WTC11 (cell line): ENCODE results near the gene FBXL2. TPM values are rescaled to one million over a fixed set of nuclear protein-coding genes. Genes with fewer than 3 reads are reported as not detected.

Experiments used
- ATAC-seq: fragments of 200-7000 bp; cut with Tn5 transposase; 2 replicates; pipeline ENCODE4 v1.10.0; 2021; ENCODE audit warnings: mild to moderate bottlenecking, moderate library complexity
- CTCF ChIA-PET: fragments of 300-600 bp; sonication (Branson Sonifier 250); formaldehyde crosslinking; loops from one replicate; lab custom pipeline; 2021; ENCODE audit warnings: antibody characterized with exemption; lab: Charles Lee
- POLR2A ChIA-PET: fragments of 350-600 bp; sonication (Branson Sonifier 250); formaldehyde crosslinking; loops from one replicate; lab custom pipeline; 2021; ENCODE audit warnings: antibody characterized with exemption; lab: Charles Lee
- DNase-seq: peaks from one replicate; pipeline ENCODE4 v3.0.0; 2021; ENCODE audit warnings: low spot score
- H3K27ac Mint-ChIP-seq: 2 replicates; pipeline ENCODE4 v1.8.0; 2021; ENCODE audit warnings: mixed read lengths
- H3K27me3 Mint-ChIP-seq: 2 replicates; pipeline ENCODE4 v1.8.0; 2021; ENCODE audit warnings: low read depth, mild to moderate bottlenecking, moderate library complexity, mixed read lengths
- H3K36me3 Mint-ChIP-seq: 2 replicates; pipeline ENCODE4 v1.8.0; 2021; ENCODE audit warnings: mixed read lengths
- H3K4me1 Mint-ChIP-seq: 2 replicates; pipeline ENCODE4 v1.8.0; 2022; ENCODE audit warnings: mixed read lengths
- H3K4me3 Mint-ChIP-seq: 2 replicates; pipeline ENCODE4 v1.8.0; 2021; ENCODE audit warnings: mild to moderate bottlenecking, moderate library complexity, mixed read lengths
- H3K9me3 Mint-ChIP-seq: 2 replicates; pipeline ENCODE4 v1.8.0; 2021; ENCODE audit warnings: mixed read lengths
- ATF1 ChIP-seq: sonication (generic); formaldehyde crosslinking; IDR thresholded peaks from 2 replicates; pipeline ENCODE4 v1.8.1; 2023; ENCODE audit warnings: mild to moderate bottlenecking, moderate library complexity, missing genetic modification reagents
- CREB1 ChIP-seq: sonication (generic); formaldehyde crosslinking; IDR thresholded peaks from 2 replicates; pipeline ENCODE4 v1.8.0; 2023; ENCODE audit warnings: mild to moderate bottlenecking, missing genetic modification reagents
- CREM ChIP-seq: sonication (generic); formaldehyde crosslinking; IDR thresholded peaks from 2 replicates; pipeline ENCODE4 v1.8.1; 2022; ENCODE audit warnings: mild to moderate bottlenecking, missing genetic modification reagents, moderate library complexity
- EMX1 ChIP-seq: fragments of 250-450 bp; sonication (Bioruptor Pico); IDR thresholded peaks from 2 replicates; pipeline ENCODE4 v1.8.0; 2021; ENCODE audit warnings: mild to moderate bottlenecking
- FOXK1 ChIP-seq: sonication (generic); formaldehyde crosslinking; IDR thresholded peaks from 2 replicates; pipeline ENCODE4 v1.8.0; 2022; ENCODE audit warnings: mild to moderate bottlenecking, moderate library complexity, missing genetic modification reagents
- FOXP1 ChIP-seq: sonication (generic); formaldehyde crosslinking; IDR thresholded peaks from 2 replicates; pipeline ENCODE4 v1.8.0; 2022; ENCODE audit warnings: missing genetic modification reagents, mild to moderate bottlenecking, moderate library complexity, borderline replicate concordance
- JUN ChIP-seq: sonication (generic); formaldehyde crosslinking; IDR thresholded peaks from 2 replicates; pipeline ENCODE4 v1.8.0; 2023; ENCODE audit warnings: mild to moderate bottlenecking, missing genetic modification reagents
- NFE2L1 ChIP-seq: sonication (generic); formaldehyde crosslinking; IDR thresholded peaks from 2 replicates; pipeline ENCODE4 v1.8.1; 2023; ENCODE audit warnings: missing genetic modification reagents
- NFYB ChIP-seq: sonication (generic); formaldehyde crosslinking; conservative IDR thresholded peaks from 2 replicates; pipeline ENCODE4 v1.8.0; 2022; ENCODE audit warnings: low read depth, missing genetic modification reagents
- NR3C1 ChIP-seq: sonication (generic); formaldehyde crosslinking; conservative IDR thresholded peaks from 2 replicates; pipeline ENCODE4 v1.8.1; 2023; ENCODE audit warnings: low read depth, mild to moderate bottlenecking, missing genetic modification reagents
- OVOL2 ChIP-seq: fragments of 250-450 bp; sonication (Bioruptor Pico); IDR thresholded peaks from 2 replicates; pipeline ENCODE4 v1.9.0; 2021; ENCODE audit warnings: mild to moderate bottlenecking, borderline replicate concordance
- PRRX2 ChIP-seq: fragments of 250-450 bp; sonication (Bioruptor Pico); IDR thresholded peaks from 2 replicates; pipeline ENCODE4 v1.8.0; 2021; ENCODE audit warnings: mild to moderate bottlenecking
- SMAD3 ChIP-seq: sonication (generic); formaldehyde crosslinking; IDR thresholded peaks from 2 replicates; pipeline ENCODE4 v1.8.0; 2022; ENCODE audit warnings: missing genetic modification reagents, mild to moderate bottlenecking, borderline replicate concordance
- SOX15 ChIP-seq: fragments of 250-450 bp; sonication (Bioruptor Pico); IDR thresholded peaks from 2 replicates; pipeline ENCODE4 v1.9.0; 2021; ENCODE audit warnings: mild to moderate bottlenecking
- SP1 ChIP-seq: sonication (generic); formaldehyde crosslinking; conservative IDR thresholded peaks from 2 replicates; pipeline ENCODE4 v1.8.1; 2022; ENCODE audit warnings: missing genetic modification reagents
- TCF7 ChIP-seq: sonication (generic); formaldehyde crosslinking; IDR thresholded peaks from 2 replicates; pipeline ENCODE4 v1.8.0; 2022; ENCODE audit warnings: mild to moderate bottlenecking, low read depth, missing genetic modification reagents, moderate library complexity
- ZNF121 ChIP-seq: sonication (generic); formaldehyde crosslinking; IDR thresholded peaks from 2 replicates; pipeline ENCODE4 v1.8.0; 2023; ENCODE audit warnings: missing genetic modification reagents
- ZNF263 ChIP-seq: sonication (generic); formaldehyde crosslinking; IDR thresholded peaks from 2 replicates; pipeline ENCODE4 v1.8.1; 2022; ENCODE audit warnings: low read depth, mild to moderate bottlenecking, moderate library complexity, missing genetic modification reagents
- ZNF671 ChIP-seq: fragments of 250-450 bp; sonication (Bioruptor Pico); IDR thresholded peaks from 2 replicates; pipeline ENCODE4 v1.8.0; 2021; ENCODE audit warnings: mild to moderate bottlenecking
- total RNA-seq: library from RNA; stranded (reverse); gene quantifications from 3 replicates; pipeline ENCODE4 v1.2.3, GENCODE V29; 2021
- TF ChIP-seq, protein P1 (sequence below): sonication (generic); formaldehyde crosslinking; IDR thresholded peaks from 2 replicates; pipeline ENCODE4 v1.8.0; 2022; ENCODE audit warnings: mild to moderate bottlenecking, missing genetic modification reagents
- TF ChIP-seq, protein P2 (sequence below): sonication (generic); formaldehyde crosslinking; IDR thresholded peaks from 2 replicates; pipeline ENCODE4 v1.8.0; 2022; ENCODE audit warnings: mild to moderate bottlenecking, missing genetic modification reagents
- TF ChIP-seq, protein P3 (sequence below): sonication (generic); formaldehyde crosslinking; IDR thresholded peaks from 2 replicates; pipeline ENCODE4 v1.8.1; 2022; ENCODE audit warnings: mild to moderate bottlenecking, missing genetic modification reagents, moderate library complexity, borderline replicate concordance
- TF ChIP-seq, protein P4 (sequence below): sonication (generic); formaldehyde crosslinking; IDR thresholded peaks from 2 replicates; pipeline ENCODE4 v1.8.0; 2022; ENCODE audit warnings: mild to moderate bottlenecking, missing genetic modification reagents
- TF ChIP-seq, protein P5 (sequence below): sonication (generic); formaldehyde crosslinking; IDR thresholded peaks from 2 replicates; pipeline ENCODE4 v1.8.0; 2023; ENCODE audit warnings: missing genetic modification reagents
- TF ChIP-seq, protein P6 (sequence below): fragments of 250-450 bp; sonication (Bioruptor Pico); IDR thresholded peaks from 2 replicates; pipeline ENCODE4 v1.9.0; 2021; ENCODE audit warnings: mild to moderate bottlenecking
- TF ChIP-seq, protein P7 (sequence below): fragments of 250-450 bp; sonication (Bioruptor Pico); IDR thresholded peaks from 2 replicates; pipeline ENCODE4 v1.8.0; 2021; ENCODE audit warnings: mild to moderate bottlenecking

Gene FBXL2
- total RNA-seq, 1 experiment from 2014 or later = 2.9 TPM

DNA sequence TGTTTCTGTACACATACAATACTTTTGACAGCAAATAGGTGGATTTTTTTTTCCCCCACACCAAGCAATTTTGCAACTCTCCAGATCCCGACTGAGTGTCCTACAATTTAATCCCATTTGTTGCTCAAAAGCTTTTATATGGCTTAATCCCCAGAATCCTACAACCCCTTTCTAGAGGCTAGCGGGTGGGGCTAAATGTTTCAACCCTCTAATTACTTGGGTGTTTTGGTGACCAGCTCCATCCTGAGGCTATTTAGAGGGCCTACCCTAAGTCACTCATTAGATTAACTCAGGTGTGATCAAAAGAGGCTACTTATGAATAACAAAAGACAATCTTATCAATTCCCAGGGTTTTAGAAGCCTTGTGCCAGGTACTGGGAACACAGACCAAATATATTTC, 21.0 kb upstream of the FBXL2 start:
- Mint-ChIP-seq H3K4me1 (no peaks in the 10 kb centered on the region), H3K27ac (no peak overlapping the region), H3K4me3 (no peak overlapping the region), H3K27me3 (no peaks in the 10 kb centered on the region; the same call in 1 of the 2 replicates), H3K36me3 (no peaks in the 10 kb centered on the region), H3K9me3 (no peaks in the 10 kb centered on the region)
- ATAC-seq (no peak), DNase-seq (no peak)
- CTCF ChIA-PET = interaction anchor here (1.4 to 2.0 kb wide), 2 partner anchors 112 to 125 kb away, joined by 4 to 5 read pairs; no protein-coding TSS in a partner anchor
- TF ChIP-seq FOXK1 (CRISPR knock-in tag) (no peak), JUN (CRISPR knock-in tag) (no peak), ZNF263 (no peak), ATF1 (CRISPR knock-in tag) (no peak), SMAD3 (CRISPR knock-in tag) (no peak), EMX1 (CRISPR knock-in tag) (no peak), OVOL2 (no peak), SP1 (CRISPR knock-in tag) (no peak), ZNF121 (CRISPR knock-in tag) (no peak), FOXP1 (CRISPR knock-in tag) (no peak), TCF7 (CRISPR knock-in tag) (no peak)
- TF ChIP-seq, protein P1, sequence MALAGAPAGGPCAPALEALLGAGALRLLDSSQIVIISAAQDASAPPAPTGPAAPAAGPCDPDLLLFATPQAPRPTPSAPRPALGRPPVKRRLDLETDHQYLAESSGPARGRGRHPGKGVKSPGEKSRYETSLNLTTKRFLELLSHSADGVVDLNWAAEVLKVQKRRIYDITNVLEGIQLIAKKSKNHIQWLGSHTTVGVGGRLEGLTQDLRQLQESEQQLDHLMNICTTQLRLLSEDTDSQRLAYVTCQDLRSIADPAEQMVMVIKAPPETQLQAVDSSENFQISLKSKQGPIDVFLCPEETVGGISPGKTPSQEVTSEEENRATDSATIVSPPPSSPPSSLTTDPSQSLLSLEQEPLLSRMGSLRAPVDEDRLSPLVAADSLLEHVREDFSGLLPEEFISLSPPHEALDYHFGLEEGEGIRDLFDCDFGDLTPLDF (CRISPR knock-in tag) = no peak
- TF ChIP-seq, protein P2, sequence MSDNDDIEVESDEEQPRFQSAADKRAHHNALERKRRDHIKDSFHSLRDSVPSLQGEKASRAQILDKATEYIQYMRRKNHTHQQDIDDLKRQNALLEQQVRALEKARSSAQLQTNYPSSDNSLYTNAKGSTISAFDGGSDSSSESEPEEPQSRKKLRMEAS (CRISPR knock-in tag) = no peak
- TF ChIP-seq, protein P3, sequence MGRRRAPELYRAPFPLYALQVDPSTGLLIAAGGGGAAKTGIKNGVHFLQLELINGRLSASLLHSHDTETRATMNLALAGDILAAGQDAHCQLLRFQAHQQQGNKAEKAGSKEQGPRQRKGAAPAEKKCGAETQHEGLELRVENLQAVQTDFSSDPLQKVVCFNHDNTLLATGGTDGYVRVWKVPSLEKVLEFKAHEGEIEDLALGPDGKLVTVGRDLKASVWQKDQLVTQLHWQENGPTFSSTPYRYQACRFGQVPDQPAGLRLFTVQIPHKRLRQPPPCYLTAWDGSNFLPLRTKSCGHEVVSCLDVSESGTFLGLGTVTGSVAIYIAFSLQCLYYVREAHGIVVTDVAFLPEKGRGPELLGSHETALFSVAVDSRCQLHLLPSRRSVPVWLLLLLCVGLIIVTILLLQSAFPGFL (CRISPR knock-in tag) = no peak
- TF ChIP-seq, protein P4, sequence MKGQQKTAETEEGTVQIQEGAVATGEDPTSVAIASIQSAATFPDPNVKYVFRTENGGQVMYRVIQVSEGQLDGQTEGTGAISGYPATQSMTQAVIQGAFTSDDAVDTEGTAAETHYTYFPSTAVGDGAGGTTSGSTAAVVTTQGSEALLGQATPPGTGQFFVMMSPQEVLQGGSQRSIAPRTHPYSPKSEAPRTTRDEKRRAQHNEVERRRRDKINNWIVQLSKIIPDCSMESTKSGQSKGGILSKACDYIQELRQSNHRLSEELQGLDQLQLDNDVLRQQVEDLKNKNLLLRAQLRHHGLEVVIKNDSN (CRISPR knock-in tag) = no peak
- POLR2A ChIA-PET = no interaction called here

DNA sequence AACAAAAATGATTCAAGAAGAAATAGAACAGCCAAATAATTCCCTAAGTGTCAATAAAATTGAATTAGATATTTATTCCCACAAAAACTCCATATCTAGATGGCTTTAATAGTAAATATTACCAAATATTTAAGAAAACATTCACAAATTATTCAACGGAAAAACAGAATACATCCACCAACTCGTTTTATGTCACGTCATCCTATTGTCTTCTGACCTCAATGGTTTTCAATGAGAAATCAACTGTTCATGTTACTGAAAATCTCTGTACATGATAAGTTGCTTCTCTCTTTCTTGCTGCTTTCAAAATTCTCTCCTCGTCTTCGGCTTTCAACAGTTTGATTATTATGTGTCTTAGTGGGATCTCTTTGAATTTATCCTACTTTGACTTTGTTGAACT, 17.1 kb upstream of the FBXL2 start:
- POLR2A ChIA-PET = interaction anchor here (0.6 to 0.7 kb wide), 3 partner anchors 1184 to 1883 kb away, joined by 3 to 6 read pairs (median 3); no protein-coding TSS in a partner anchor

More for the DNA sequence above, 17.1 kb upstream of the FBXL2 start:
- TF ChIP-seq, protein P5, sequence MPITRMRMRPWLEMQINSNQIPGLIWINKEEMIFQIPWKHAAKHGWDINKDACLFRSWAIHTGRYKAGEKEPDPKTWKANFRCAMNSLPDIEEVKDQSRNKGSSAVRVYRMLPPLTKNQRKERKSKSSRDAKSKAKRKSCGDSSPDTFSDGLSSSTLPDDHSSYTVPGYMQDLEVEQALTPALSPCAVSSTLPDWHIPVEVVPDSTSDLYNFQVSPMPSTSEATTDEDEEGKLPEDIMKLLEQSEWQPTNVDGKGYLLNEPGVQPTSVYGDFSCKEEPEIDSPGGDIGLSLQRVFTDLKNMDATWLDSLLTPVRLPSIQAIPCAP = no peak
- TF ChIP-seq NFYB (CRISPR knock-in tag) = no peak
- TF ChIP-seq CREB1 (CRISPR knock-in tag) = no peak
- no peak for TF ChIP-seq NFE2L1 (CRISPR knock-in tag)
- no peak for TF ChIP-seq NR3C1 (CRISPR knock-in tag)
- TF ChIP-seq, protein P6, sequence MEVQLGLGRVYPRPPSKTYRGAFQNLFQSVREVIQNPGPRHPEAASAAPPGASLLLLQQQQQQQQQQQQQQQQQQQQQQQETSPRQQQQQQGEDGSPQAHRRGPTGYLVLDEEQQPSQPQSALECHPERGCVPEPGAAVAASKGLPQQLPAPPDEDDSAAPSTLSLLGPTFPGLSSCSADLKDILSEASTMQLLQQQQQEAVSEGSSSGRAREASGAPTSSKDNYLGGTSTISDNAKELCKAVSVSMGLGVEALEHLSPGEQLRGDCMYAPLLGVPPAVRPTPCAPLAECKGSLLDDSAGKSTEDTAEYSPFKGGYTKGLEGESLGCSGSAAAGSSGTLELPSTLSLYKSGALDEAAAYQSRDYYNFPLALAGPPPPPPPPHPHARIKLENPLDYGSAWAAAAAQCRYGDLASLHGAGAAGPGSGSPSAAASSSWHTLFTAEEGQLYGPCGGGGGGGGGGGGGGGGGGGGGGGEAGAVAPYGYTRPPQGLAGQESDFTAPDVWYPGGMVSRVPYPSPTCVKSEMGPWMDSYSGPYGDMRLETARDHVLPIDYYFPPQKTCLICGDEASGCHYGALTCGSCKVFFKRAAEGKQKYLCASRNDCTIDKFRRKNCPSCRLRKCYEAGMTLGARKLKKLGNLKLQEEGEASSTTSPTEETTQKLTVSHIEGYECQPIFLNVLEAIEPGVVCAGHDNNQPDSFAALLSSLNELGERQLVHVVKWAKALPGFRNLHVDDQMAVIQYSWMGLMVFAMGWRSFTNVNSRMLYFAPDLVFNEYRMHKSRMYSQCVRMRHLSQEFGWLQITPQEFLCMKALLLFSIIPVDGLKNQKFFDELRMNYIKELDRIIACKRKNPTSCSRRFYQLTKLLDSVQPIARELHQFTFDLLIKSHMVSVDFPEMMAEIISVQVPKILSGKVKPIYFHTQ (CRISPR knock-in tag) = no peak
- no peak for TF ChIP-seq SOX15 (CRISPR knock-in tag)
- TF ChIP-seq ZNF263 = no peak
- no peak for TF ChIP-seq JUN (CRISPR knock-in tag)
- TF ChIP-seq, protein P1 (CRISPR knock-in tag) = no peak
- TF ChIP-seq CREM (CRISPR knock-in tag) = no peak
- no peak for TF ChIP-seq FOXK1 (CRISPR knock-in tag)
- no peak for TF ChIP-seq ZNF671 (CRISPR knock-in tag)
- no peak for TF ChIP-seq PRRX2 (CRISPR knock-in tag)
- TF ChIP-seq, protein P7, sequence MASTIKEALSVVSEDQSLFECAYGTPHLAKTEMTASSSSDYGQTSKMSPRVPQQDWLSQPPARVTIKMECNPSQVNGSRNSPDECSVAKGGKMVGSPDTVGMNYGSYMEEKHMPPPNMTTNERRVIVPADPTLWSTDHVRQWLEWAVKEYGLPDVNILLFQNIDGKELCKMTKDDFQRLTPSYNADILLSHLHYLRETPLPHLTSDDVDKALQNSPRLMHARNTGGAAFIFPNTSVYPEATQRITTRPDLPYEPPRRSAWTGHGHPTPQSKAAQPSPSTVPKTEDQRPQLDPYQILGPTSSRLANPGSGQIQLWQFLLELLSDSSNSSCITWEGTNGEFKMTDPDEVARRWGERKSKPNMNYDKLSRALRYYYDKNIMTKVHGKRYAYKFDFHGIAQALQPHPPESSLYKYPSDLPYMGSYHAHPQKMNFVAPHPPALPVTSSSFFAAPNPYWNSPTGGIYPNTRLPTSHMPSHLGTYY (CRISPR knock-in tag) = no peak
- no peaks in the 10 kb centered on the region for H3K4me1 Mint-ChIP-seq
- DNase-seq (no peak), ATAC-seq (no peak)
- peaks cover 1% of the 10 kb centered on the region; the same call in 1 of the 2 replicates for H3K27me3 Mint-ChIP-seq
- no peak overlapping the region for H3K4me3 Mint-ChIP-seq
- CTCF ChIA-PET = no interaction called here
- H3K27ac Mint-ChIP-seq = no peak overlapping the region
- peaks cover 1% of the 10 kb centered on the region for H3K36me3 Mint-ChIP-seq
- peaks cover 14% of the 10 kb centered on the region for H3K9me3 Mint-ChIP-seq
